HepG2 (cell line): ENCODE data around the gene RCAN2. TPM values are rescaled to one million over a fixed set of nuclear protein-coding genes. Genes with fewer than 3 reads are reported as not detected.

ENCODE experiments used
- ATAC-seq: fragments of 200-7000 bp; cut with Tn5 transposase; 3 replicates; pipeline ENCODE4 v1.9.1; 2020; ENCODE audit warnings: mild to moderate bottlenecking, moderate library complexity
- BruUV-seq: library from RNA; stranded (reverse); fragments of 400-500 nt; replicated peaks from 2 replicates; lab custom pipeline; 2021; lab: Mats Ljungman, UMichigan
- CTCF ChIA-PET: fragments of 300-600 bp; formaldehyde crosslinking; extraction: SDS; loops from one replicate; lab custom pipeline; 2021; ENCODE audit warnings: low total read pairs, inconsistent platforms, low intra/inter-chr PET ratio; lab: Yijun Ruan, JAX
- POLR2A ChIA-PET: fragments of 350-600 bp; sonication (Branson Sonifier 250); formaldehyde crosslinking; loops from one replicate; lab custom pipeline; 2020; ENCODE audit warnings: antibody characterized with exemption, inconsistent platforms; lab: Yijun Ruan, JAX
- DNase-seq: peaks from one replicate; pipeline ENCODE4 v3.0.0-alpha.2; 2015; ENCODE audit warnings: low spot score
- FAIRE-seq: peaks from 3 replicates; lab custom pipeline; 2011; peaks lifted over from hg19 to GRCh38; lab: Jason Lieb, UNC
- H2AFZ ChIP-seq: one replicate; pipeline ENCODE4 v1.6.1; 2011; ENCODE audit warnings: low read length, inconsistent platforms
- H3K27ac ChIP-seq: fragments of 300-600 bp; 3 replicates; pipeline ENCODE4 v1.8.0; 2011; ENCODE audit warnings: mixed run types, mild to moderate bottlenecking, mixed read lengths, low read length, inconsistent platforms; ENCODE audit not compliant: insufficient read depth; ENCODE audit errors: extremely low read length
- H3K27me3 ChIP-seq, 2 experiments: fragments of 200-600 bp in 1 of 2; 2 replicates in 1 of 2; 3 replicates in 1 of 2; pipeline versions ENCODE4 v1.6.0 to v1.8.0; 2011; ENCODE audit warnings: low read length in 2 of 2, mild to moderate bottlenecking in 2 of 2, moderate library complexity in 2 of 2, inconsistent platforms in 1 of 2; ENCODE audit not compliant: insufficient read depth in 2 of 2, control insufficient read depth in 1 of 2
- H3K36me3 ChIP-seq, 2 experiments: fragments of 200-600 bp in 1 of 2; replicated peaks in 1 of 2; 2 replicates in 1 of 2; 3 replicates in 1 of 2; pipeline versions ENCODE4 v1.5.1 to v1.8.0; 2011; ENCODE audit warnings: low read length in 2 of 2, inconsistent platforms in 1 of 2; ENCODE audit not compliant: insufficient read depth in 2 of 2, control insufficient read depth in 1 of 2
- H3K4me1 ChIP-seq: 2 replicates; pipeline ENCODE4 v1.5.1; 2012; ENCODE audit warnings: low read length, inconsistent platforms; ENCODE audit not compliant: insufficient read depth
- H3K4me2 ChIP-seq: 2 replicates; pipeline ENCODE4 v1.6.0; 2011; ENCODE audit warnings: low read depth, low read length, inconsistent platforms
- H3K4me3 ChIP-seq, 3 experiments: fragments of 200-600 bp in 1 of 3; sonication (generic), shearing (Covaris generic) in 1 of 3; replicated peaks in 1 of 3; 2 replicates each; pipeline ENCODE4 v1.5.1; 2011 to 2016; ENCODE audit warnings: low read length in 3 of 3, inconsistent platforms in 2 of 3, low read depth in 2 of 3, mild to moderate bottlenecking in 2 of 3, control low read depth in 1 of 3, mixed read lengths in 1 of 3; ENCODE audit not compliant: insufficient read depth in 1 of 3
- H3K79me2 ChIP-seq: one replicate; pipeline ENCODE4 v1.6.1; 2011; ENCODE audit warnings: low read length, inconsistent platforms; ENCODE audit not compliant: insufficient read depth
- H3K9ac ChIP-seq: 2 replicates; pipeline ENCODE4 v1.6.0; 2011; ENCODE audit warnings: mild to moderate bottlenecking, low read depth, low read length, inconsistent platforms; ENCODE audit not compliant: insufficient read depth
- H3K9me3 ChIP-seq: 2 replicates; pipeline ENCODE4 v1.5.1; 2012; ENCODE audit warnings: mild to moderate bottlenecking, low read length
- H4K20me1 ChIP-seq: 2 replicates; pipeline ENCODE4 v1.6.0; 2011; ENCODE audit warnings: inconsistent platforms, mild to moderate bottlenecking, low read length, moderate library complexity; ENCODE audit not compliant: insufficient read depth
- KDM2A ChIP-seq: sonication (generic); formaldehyde crosslinking; IDR thresholded peaks from 2 replicates; pipeline ENCODE4 v1.4.0; 2020; ENCODE audit warnings: low read depth, missing genetic modification reagents, borderline replicate concordance
- MAF1 ChIP-seq: sonication (generic); formaldehyde crosslinking; IDR thresholded peaks from 2 replicates; pipeline ENCODE4 v1.5.0; 2020; ENCODE audit warnings: missing genetic modification reagents, borderline replicate concordance
- MAFK ChIP-seq, 2 experiments: IDR thresholded peaks in 1 of 2; conservative IDR thresholded peaks in 1 of 2; 2 replicates each; pipeline ENCODE4 v1.6.1; 2011; ENCODE audit warnings: improper control_type of control experiment in 2 of 2, low read length in 2 of 2
- MAX ChIP-seq: IDR thresholded peaks from 2 replicates; pipeline ENCODE4 v1.6.1; 2012; ENCODE audit warnings: inconsistent platforms
- PITX1 ChIP-seq: sonication (generic); formaldehyde crosslinking; IDR thresholded peaks from 2 replicates; pipeline ENCODE4 v1.5.1; 2020; ENCODE audit warnings: mild to moderate bottlenecking, missing genetic modification reagents
- RELA ChIP-seq: sonication (generic); formaldehyde crosslinking; IDR thresholded peaks from 2 replicates; pipeline ENCODE4 v1.4.0; 2020; ENCODE audit warnings: missing genetic modification reagents
- ZEB1 ChIP-seq: IDR thresholded peaks from 2 replicates; pipeline ENCODE4 v1.6.1; 2012; ENCODE audit warnings: mild to moderate bottlenecking, low read depth, inconsistent platforms; ENCODE audit not compliant: insufficient replicate concordance
- ZFP90 ChIP-seq: sonication (generic); formaldehyde crosslinking; IDR thresholded peaks from 2 replicates; pipeline ENCODE4 v1.8.0; 2022; ENCODE audit warnings: missing genetic modification reagents, mild to moderate bottlenecking, inconsistent platforms, borderline replicate concordance
- ZMYM4 ChIP-seq: sonication (generic); formaldehyde crosslinking; IDR thresholded peaks from 2 replicates; pipeline ENCODE4 v1.8.1; 2023; ENCODE audit warnings: mild to moderate bottlenecking, missing genetic modification reagents
- ZNF788 ChIP-seq: sonication (generic); formaldehyde crosslinking; IDR thresholded peaks from 2 replicates; pipeline ENCODE4 v1.5.0; 2020; ENCODE audit warnings: mild to moderate bottlenecking, missing genetic modification reagents, borderline replicate concordance
- WGBS: methylation state at CpG from one replicate; pipeline ENCODE4 v1.1.6; 2017; ENCODE audit warnings: low lambda C conversion rate; 5-methylcytosine and 5-hydroxymethylcytosine counted together
- in situ Hi-C: cut with HindIII; loops from 2 replicates; pipeline ENCODE4 v1.10.0; 2017; ENCODE audit warnings: low pct_unique_long_range_greater_than_20kb; ENCODE audit not compliant: extremely low pct_ligation_motif_present
- intact Hi-C: fragments of 100-400 bp; cut with micrococcal nuclease; formaldehyde crosslinking; loops from one replicate; pipeline ENCODE4 v1.10.0; 2022; ENCODE audit not compliant: unreplicated experiment
- polyA plus RNA-seq, 8 experiments: library from polyadenylated mRNA; depleted of rRNA in 3 of 8; stranded (reverse) in 7 of 8; unstranded in 1 of 8; fragments of >200 nt; fragmentation: Illumina TruSeq in 4 of 8; extraction: Trizol in 4 of 8; gene quantifications; 2 replicates each; pipeline versions ENCODE4 v1.2.1 to v1.2.3, GENCODE V29; 2011 to 2016; ENCODE audit warnings: low read depth in 4 of 8, missing spikeins in 1 of 8, mixed read lengths in 1 of 8; ENCODE audit not compliant: insufficient read depth in 1 of 8
- total RNA-seq, 5 experiments: library from RNA; depleted of rRNA; stranded (reverse); fragments of >200 nt; fragmentation: Illumina TruSeq; extraction: Trizol; gene quantifications; 2 replicates each; pipeline ENCODE4 v1.2.3, GENCODE V29; 2016; ENCODE audit warnings: low read depth in 1 of 5
- TF ChIP-seq, protein P1 (sequence below): IDR thresholded peaks from 2 replicates; pipeline ENCODE4 v1.6.1; 2016; ENCODE audit warnings: mild to moderate bottlenecking, missing biosample characterization, missing genetic modification reagents
- TF ChIP-seq, protein P2 (sequence below): sonication (generic); formaldehyde crosslinking; IDR thresholded peaks from 2 replicates; pipeline ENCODE4 v1.4.0; 2020; ENCODE audit warnings: missing genetic modification reagents

The RCAN2 gene
- total and polyA plus RNA-seq, 2 of the 13 experiments (the other 11 are each of a cell fraction or from before 2014, with no cell fraction given): not detected

DNA sequence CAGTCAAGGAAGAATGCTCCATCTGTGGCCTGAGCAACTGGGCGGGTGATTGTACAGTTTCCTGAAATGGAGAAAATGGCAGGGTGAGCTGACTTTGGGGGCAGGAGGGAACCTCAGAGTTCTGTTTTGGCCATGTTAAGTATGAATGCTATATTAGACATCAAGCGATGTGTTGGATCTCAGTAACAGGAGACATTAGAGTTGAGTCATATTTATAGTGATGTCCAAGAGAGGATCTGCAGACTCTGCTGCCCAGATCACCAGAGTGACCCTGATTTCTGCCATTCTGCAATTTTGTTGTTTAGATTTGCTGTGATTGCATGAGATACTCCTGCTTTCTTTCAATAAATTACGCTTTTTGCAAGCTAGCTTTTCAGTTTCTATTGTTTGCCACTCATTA is 189.1 kb downstream of the RCAN2 start:
- CTCF ChIA-PET: no interaction called here
- no peak for TF ChIP-seq MAX
- TF ChIP-seq MAFK (conservative IDR thresholded peaks at IDR 0.05 in 1 of 2, IDR thresholded peaks at IDR 0.05 in 1 of 2; ENCODE audit: low read length in 2 of 2): 0 out of 4 replicates have a peak, but pooled peaks have one; percentile 11 to 12
- DNase-seq (no peak), FAIRE-seq (no peak), ATAC-seq (no peak)
- in situ Hi-C loops (no loop called here), intact Hi-C loops (no loop called here)
- Histone ChIP-seq H3K9ac (no peak overlapping the region), H3K27me3 (peaks cover 0 to 2% of the 10 kb centered on the region in 2 experiments; a peak in 1 of 5 replicates), H3K27ac (no peak overlapping the region), H3K36me3 (no peaks in the 10 kb centered on the region), H3K4me3 (no peak overlapping the region), H3K9me3 (no peaks in the 10 kb centered on the region), H3K4me1 (no peaks in the 10 kb centered on the region), H3K4me2 (no peak overlapping the region), H3K79me2 (no peaks in the 10 kb centered on the region), H2AFZ (no peak overlapping the region), H4K20me1 (no peaks in the 10 kb centered on the region)
- 4% methylated on average over 3 of the region's 3 CpGs for WGBS
- no TSS peak for BruUV-seq
- POLR2A ChIA-PET: no interaction called here

- FAIRE-seq: no peak
- intact Hi-C loops (no loop called here), in situ Hi-C loops (no loop called here)
Observed at GRCh38 chr6:46299253-46299652, 192.0 kb downstream of the RCAN2 start.

More at GRCh38 chr6:46299253-46299652, 192.0 kb downstream of the RCAN2 start:
- Histone ChIP-seq H3K27me3 (no peaks in the 10 kb centered on the region), H3K9me3 (no peaks in the 10 kb centered on the region), H3K79me2 (no peaks in the 10 kb centered on the region), H3K9ac (no peak overlapping the region), H3K36me3 (no peaks in the 10 kb centered on the region), H4K20me1 (no peaks in the 10 kb centered on the region), H3K27ac (no peak overlapping the region), H2AFZ (no peak overlapping the region), H3K4me1 (no peaks in the 10 kb centered on the region), H3K4me3 (no peak overlapping the region), H3K4me2 (no peak overlapping the region)
- ATAC-seq (no peak), DNase-seq (no peak)
- TF ChIP-seq ZNF788 (CRISPR knock-in tag): no peak
- TF ChIP-seq RELA (CRISPR knock-in tag): no peak
- TF ChIP-seq, protein P1, sequence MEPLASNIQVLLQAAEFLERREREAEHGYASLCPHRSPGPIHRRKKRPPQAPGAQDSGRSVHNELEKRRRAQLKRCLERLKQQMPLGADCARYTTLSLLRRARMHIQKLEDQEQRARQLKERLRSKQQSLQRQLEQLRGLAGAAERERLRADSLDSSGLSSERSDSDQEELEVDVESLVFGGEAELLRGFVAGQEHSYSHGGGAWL (CRISPR knock-in tag): no peak
- no peak for TF ChIP-seq PITX1
- no peak for TF ChIP-seq ZMYM4 (CRISPR knock-in tag)
- TF ChIP-seq KDM2A (CRISPR knock-in tag): no peak
- no peak for TF ChIP-seq ZFP90
- TF ChIP-seq MAF1 (CRISPR knock-in tag): no peak
- no peak for TF ChIP-seq ZEB1
- TF ChIP-seq, protein P2, sequence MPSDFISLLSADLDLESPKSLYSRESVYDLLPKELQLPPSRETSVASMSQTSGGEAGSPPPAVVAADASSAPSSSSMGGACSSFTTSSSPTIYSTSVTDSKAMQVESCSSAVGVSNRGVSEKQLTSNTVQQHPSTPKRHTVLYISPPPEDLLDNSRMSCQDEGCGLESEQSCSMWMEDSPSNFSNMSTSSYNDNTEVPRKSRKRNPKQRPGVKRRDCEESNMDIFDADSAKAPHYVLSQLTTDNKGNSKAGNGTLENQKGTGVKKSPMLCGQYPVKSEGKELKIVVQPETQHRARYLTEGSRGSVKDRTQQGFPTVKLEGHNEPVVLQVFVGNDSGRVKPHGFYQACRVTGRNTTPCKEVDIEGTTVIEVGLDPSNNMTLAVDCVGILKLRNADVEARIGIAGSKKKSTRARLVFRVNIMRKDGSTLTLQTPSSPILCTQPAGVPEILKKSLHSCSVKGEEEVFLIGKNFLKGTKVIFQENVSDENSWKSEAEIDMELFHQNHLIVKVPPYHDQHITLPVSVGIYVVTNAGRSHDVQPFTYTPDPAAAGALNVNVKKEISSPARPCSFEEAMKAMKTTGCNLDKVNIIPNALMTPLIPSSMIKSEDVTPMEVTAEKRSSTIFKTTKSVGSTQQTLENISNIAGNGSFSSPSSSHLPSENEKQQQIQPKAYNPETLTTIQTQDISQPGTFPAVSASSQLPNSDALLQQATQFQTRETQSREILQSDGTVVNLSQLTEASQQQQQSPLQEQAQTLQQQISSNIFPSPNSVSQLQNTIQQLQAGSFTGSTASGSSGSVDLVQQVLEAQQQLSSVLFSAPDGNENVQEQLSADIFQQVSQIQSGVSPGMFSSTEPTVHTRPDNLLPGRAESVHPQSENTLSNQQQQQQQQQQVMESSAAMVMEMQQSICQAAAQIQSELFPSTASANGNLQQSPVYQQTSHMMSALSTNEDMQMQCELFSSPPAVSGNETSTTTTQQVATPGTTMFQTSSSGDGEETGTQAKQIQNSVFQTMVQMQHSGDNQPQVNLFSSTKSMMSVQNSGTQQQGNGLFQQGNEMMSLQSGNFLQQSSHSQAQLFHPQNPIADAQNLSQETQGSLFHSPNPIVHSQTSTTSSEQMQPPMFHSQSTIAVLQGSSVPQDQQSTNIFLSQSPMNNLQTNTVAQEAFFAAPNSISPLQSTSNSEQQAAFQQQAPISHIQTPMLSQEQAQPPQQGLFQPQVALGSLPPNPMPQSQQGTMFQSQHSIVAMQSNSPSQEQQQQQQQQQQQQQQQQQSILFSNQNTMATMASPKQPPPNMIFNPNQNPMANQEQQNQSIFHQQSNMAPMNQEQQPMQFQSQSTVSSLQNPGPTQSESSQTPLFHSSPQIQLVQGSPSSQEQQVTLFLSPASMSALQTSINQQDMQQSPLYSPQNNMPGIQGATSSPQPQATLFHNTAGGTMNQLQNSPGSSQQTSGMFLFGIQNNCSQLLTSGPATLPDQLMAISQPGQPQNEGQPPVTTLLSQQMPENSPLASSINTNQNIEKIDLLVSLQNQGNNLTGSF (CRISPR knock-in tag): no peak
- CTCF ChIA-PET: no interaction called here
- POLR2A ChIA-PET: no interaction called here
- BruUV-seq: no TSS peak
